GM18519 (cell line): ENCODE measurements around the gene BMERB1.

Experiments used
- ATAC-seq: cut with Tn5 transposase; IDR thresholded peaks from one replicate; pipeline ENCODE4 v1.9.1; 2021; ENCODE audit warnings: mild to moderate bottlenecking, moderate library complexity; ENCODE audit not compliant: unreplicated experiment, low FRiP score

The BMERB1 gene

DNA sequence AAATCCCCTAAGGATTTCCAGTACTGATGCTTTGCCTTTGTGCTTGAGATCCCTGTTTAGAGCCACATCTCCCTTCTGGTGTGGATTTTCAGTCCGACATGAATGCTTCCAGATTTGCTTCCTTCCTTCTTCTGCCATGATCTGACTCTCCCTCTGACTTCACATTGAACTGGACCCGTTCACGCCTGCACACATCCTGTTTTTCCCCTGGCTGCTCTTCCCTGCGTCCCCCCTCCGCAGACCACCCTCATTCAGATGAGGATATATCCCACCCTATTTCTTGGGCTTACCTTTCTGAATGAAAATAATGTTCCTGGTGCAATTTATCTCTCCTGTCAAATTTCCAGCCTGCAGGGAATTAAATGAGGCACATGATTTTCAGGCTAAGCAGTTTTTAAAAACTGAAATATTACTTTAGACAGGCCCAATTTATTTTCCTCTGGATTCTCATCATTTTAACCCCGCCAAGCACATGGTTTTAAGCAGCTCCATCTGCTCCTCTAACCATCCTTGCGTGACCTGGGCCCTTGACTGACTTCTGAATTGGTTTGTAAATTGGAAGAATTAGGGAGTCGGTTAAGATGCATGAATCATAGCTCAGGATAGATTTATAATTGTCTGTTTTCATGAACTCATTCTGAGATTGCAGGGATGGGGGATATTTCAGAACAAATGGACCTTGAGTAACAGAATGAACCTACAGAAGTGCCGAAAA lies 59.2 kb downstream of the BMERB1 start:
- no peak for ATAC-seq

DNA sequence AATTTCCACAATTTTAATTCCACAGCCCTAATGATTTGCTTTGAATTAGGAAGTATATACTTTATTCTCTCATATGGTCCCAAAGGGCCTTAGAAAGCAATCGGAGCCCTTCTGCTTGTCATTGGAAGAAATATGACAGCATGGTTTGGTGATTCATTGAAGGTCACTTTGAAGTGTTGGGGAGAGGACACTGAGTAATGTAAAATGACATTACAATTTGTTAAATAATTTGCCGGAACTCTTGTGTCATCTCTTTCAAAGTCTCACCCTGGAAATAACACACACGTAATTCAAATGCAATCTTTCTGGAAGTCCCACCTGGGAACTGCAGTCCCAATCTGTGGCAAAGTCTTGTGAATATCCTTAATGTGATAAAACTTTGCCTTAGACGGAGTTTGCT lies 59.8 kb downstream of the BMERB1 start:
- ATAC-seq = no peak

DNA sequence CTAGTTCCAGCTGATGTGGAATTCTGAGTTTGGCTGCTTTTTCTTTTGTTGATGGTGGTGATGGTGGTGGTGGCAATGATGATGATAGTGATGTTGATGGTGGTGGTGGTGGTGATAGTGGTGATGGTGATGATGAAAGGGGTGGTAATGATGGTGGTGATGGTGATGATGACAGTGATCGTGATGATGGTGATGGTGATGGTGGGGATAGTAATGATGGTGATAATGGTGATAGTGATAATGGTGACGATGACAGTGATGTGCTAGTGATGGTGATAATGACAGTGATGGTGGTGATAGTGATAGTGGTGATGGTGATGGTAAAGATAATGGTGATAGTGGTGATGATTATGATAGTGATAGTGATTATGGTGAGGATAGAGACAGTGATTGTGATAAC lies 61.5 kb downstream of the BMERB1 start:
- no peak for ATAC-seq

DNA sequence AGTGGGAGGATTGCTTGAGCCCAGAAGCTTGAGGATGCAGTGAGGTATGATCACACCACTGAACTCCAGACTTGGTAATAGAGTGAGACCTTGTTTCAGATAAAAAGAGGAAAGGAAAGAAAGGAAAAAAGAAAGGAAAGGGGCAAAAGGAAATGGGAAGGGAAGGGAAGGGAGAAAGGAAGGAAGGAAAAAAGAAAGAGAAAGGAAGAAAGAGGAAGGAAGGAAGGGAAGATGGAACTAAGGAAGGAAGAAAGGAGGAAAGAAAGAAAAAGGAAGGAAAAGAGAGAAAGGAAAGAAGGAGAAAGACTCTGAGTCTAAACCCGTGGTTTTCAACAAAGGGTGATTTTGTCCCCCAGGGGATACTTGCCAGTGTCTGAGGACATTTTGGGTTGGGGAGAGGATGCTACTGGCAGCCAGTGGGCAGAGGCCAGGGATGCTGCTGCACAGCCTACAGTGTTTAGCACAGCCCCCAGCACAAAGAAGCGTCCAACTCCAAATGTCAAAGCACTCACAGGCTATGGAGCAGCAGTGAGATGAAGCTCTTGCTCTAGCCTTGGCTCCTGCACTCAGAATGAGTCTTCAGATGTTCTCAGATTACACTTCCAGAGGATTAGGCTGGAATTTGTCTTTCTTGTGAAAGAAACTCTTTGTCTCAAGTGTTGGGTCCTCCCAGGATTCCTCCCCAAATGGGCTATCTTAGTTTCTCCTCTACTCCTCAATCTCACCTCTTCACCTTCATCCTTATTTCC lies 64.2 kb downstream of the BMERB1 start:
- no peak for ATAC-seq

DNA sequence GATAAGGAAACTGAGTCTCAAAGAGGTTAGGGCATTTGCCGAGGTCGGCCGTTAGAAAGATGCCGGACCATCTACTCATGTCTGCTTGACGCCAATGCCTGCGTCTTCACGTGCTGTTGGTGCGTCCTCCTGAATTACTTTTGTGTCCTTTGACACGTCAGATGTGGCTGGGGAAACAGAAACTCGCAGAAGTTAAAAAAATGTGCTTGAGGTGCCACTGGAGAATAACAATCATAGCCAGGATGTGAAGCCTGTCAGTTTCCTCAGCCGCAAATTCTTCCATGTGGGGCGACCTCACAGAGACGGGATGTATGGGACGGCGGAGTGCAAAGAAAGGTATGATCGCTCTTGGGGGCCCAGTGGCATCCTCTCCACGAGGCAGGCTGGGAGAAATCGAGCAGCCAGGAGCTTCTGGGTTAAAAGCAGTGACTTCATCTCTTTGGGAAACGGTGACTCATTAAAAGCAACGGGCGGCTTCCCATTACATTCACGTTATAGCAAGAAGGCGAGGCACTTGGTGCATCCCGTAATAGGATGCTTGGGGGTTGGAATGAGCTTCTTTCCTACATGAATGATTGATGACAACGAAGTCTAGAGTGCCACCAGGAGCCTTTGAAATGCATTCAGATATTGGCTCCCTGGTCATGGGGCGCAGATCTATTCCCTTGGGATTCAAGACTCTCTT lies 67.8 kb downstream of the BMERB1 start:
- no peak for ATAC-seq

DNA sequence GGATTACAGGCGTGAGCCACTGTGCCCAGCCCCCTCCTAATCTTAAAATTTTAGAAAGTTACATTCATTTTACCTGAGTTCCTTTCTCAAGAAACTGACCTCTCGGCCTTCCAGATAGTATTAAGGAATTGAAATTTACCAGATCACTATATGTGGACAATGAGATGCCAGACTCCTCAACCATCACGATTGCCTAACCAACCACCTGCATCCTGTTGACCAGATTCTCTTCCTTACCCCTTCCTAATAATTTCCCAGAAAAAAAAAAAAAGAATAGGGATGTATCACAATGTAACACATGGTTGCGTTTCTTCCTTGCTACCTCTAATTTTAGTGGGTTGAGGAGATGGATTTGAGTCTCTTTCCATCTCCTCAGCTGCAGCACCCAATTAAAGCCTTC lies 72.1 kb downstream of the BMERB1 start:
- no peak for ATAC-seq

DNA sequence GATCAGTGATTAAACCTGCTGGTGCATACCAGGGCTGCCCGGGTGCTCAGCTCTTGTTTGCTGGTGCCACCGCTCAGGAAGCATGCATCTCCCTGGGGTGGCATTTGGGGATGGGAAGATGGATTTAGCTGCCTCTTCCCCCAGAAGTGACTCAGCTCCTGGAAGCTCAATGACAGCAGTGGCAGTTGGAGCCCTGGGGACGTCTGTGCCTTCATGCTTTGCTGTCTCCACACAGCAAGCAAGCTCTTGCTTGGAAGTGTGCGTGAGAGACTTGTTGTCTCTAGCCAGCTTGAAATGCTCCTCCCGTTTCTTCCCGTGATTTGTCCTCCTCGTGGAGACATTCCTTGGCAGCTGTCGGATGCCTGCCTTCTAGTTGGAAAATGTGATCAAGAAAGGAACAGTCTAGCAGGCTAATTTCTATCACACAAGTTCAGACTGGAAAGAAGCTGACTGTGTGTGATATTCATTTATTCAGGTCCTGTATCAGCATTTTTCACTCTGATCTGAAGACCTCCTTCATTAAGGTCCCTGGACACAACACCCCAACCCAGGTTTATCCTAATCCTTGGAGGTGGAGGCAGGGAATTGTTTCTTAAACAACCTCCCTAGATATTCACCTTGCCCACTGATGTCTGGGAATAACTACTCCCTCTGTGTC lies 73.0 kb downstream of the BMERB1 start:
- ATAC-seq = no peak

DNA sequence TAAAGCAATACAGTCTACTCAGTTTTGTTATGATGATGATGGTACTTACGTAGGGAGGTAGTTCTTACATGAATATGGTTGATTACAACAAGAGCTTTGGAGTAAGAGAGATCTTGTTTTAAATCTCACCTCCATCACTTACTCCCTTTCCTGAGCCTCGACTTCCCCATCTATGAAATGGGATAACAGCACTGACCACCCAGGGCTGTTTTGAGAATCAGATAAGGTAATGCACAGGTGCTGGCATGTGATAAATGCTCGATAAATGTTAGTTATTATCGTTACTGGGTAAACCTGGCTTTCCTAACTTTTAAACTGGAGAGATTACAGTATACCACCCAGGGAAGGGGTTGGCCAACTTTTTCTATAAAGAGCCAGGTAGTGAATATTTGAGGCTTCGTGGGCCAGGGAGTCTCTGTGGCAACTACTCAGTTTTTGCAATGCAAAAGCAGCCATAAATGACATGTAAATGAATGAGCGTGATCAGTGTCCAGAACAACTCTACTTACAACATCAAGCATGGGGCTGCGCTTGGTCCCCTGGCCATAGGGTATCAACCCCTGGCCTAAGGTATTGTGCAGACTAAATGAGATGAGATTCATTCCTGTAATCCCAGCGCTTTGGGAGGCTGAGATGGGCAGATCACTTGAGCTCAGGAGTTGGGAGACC lies 73.7 kb downstream of the BMERB1 start:
- ATAC-seq = no peak

DNA sequence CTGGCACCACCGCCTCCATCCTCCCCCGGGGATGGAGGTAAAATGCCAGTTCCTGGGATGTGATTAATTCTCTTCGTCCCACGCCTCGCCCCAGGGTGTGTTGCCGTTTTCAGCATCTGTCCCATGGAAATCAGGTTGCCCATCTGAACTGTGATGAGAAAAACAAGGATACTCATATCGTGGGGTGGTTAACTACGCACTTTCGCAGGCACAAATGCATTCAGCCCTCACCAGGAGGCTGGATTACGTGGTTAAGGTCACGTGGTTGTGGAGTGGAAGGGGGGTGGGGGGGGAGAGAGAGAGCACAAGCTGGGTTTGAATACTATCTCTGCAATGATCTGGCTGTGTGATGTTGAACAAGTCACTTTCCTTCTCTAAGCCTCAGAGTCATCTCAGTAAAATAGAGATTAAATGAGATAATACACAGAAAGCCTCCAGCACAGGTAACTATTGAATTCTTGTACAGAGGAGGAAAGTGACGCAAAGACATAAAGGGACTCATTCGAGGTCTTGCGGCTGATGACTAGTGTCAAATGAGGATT lies 74.7 kb downstream of the BMERB1 start:
- no peak for ATAC-seq

DNA sequence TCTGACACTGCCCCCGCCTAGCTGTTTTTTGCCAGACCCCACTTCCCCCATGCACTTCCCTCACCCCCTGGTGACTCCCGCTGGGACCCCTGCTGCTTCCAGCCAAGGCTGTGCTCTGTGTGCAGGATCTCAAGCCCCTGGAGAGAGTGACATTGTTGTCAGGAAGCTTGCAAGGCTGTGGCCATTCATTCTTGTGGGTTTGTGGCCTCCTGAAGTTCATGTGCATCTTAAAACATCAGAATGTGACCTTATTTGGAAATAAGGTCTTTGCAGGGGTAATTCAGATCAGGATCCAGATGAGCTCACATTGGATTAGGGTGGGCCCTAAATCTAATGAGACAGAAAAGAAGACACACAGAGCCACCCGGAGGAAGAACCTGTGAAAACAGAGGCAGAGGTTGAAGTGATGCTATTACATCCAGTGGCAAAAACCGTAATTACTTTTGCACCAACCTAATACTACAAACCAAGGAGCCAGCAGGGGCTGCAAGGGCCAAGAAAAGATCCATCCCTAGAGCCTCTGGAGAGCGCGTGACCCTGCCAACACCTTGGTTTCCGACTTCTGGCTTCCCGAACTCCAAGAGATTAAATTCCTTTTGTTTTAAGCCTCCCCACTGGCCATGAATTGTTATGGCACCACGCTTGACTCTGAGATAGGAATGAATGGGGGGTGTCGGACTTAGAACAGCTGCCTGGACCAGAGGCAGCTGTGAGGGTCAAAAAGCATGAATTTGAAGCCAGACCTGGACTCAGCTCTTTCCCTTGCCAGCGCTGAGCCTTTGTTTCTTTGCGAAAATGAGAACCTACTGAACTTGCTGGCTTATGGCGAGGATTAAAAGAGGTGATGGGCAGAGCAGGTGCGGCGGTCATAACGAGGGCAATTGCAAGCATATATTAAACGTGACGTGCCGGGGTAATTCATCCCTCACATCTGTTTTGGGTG lies 75.5 kb downstream of the BMERB1 start:
- ATAC-seq = no peak

DNA sequence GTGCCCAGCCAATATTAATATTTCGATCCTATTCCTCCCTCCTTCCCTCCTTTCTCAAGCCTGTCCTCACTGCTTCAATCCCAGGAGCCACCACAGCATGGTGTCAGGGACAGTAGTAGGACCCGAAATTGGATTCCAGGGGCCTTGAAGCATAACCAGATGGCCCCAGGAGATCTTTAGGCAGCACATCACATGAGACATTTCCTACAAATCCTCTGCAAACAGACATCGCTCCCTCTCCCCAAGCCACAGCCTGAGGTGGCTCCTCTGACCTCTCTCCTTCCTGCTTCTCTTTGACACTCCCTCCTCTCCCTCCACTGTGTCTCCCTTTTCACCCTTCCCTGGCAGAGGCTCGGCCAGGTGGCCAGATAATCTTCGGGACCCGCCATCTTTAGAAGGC lies 76.6 kb downstream of the BMERB1 start:
- no peak for ATAC-seq

DNA sequence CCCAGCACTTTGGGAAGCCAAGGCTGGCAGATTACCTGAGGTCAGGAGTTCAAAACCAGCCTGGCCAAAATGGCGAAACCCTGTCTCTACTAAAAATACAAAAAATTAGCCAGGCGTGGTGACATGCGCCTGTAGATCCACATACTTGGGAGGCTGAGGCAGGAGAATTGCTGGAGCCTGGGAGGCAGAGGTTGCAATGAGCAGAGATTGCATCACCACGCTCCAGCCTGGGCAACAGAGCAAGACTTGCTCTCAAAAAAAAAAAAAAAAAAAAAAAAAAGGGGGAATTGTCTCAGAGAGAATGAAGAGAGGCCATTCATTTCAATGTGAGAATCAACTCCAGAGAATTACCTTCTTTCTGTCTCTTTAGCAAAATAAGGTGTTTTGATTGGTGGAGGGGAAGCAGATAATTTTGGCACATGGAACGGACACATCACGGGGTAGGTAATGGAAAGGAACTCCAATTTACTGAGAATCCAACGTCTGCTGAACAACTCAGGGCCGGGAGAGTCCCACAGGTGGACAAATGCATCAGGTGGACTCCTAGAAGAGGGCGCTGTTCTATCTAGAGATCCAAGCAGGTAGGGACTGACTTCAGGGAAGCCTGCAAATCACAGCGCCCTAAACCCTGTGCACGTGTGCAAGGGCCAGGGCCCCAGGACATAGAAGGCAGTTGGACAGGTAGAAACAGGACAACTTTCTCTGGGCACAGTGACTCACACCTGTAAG lies 77.5 kb downstream of the BMERB1 start:
- no peak for ATAC-seq

DNA sequence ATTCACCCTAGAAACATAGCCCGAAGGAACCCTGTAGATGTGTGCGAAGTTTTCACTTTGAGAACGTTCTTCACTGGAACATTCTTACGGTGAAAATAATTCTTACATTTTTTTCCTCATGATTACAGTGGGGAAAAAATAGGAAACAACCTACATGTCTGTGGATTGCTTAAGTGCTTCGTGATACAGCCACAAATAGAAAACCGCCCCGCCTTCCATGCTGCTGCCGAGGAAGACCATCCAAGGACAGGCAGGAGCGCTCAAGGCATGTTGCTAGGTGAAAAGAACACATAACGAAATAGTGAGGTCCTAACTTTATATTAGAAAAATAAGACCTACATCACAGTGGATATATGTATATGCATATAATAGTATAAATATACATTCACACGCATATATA lies 78.8 kb downstream of the BMERB1 start:
- ATAC-seq = no peak

DNA sequence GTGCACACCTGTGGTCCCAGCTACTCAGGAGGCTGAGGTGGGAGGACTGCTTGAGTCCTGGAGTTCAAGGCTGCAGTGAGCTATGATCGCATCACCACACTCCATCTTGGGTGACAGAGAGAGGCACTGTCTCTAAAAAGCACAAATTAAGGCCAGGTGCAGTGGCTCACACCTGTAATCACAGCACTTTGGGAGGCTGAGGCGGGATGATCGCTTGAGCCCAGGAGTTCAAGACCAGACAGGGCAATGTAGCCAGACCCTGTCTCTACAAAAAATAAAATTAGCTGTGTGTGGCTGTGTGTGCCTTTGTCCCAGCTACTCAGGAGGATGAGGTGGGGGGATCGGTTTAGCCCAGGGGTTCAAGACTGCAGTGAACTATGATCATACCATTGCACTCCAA lies 81.6 kb downstream of the BMERB1 start:
- ATAC-seq = no peak

DNA sequence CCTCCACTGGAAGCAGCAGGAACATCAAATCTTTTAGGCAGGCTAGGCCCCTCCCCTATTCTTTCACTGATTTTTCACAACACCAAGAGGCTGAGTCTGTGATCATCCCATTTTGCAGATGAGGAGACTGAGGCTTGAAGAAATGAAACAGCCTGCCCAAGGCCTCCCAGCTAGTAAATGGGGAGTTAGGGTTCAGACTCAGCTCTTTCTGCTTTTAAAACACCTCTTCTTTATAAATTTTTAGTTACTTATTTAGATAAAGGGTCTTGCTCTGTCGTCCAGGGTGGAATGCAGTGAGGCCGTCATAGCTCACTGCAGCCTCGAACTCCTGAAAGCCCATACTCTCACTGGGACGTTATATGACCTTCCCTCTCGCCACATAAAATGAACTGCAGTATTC lies 82.2 kb downstream of the BMERB1 start:
- ATAC-seq = no peak

DNA sequence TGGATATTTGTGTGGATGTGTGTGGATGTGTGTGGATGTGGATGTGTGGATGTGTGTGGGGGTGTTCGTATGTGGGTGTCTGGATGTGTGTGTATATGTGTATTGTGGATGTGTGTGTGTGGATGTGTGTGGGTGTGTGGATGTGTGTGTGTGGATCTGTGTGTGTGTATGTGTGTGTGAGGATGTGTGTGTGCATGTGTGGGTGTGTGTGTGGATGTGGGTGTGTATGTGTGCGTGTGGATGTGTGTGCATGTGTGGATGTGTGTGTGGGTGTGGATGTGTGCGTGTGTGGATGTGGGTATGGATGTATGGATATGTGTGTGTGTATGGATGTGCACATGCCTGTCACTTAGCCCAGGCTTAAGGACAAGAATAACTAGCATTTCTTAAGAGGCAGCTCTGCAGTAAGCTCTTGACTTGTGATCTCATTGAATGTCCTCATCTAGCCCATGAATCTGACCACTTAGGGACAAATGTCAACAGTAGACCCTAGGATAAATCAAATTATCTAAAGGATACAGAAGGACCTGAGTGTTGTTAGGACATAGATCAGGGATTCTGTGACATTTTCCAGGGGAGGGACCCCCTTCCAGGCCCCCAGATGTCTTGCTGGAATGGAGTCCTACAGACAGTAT lies 83.5 kb downstream of the BMERB1 start:
- ATAC-seq = no peak

DNA sequence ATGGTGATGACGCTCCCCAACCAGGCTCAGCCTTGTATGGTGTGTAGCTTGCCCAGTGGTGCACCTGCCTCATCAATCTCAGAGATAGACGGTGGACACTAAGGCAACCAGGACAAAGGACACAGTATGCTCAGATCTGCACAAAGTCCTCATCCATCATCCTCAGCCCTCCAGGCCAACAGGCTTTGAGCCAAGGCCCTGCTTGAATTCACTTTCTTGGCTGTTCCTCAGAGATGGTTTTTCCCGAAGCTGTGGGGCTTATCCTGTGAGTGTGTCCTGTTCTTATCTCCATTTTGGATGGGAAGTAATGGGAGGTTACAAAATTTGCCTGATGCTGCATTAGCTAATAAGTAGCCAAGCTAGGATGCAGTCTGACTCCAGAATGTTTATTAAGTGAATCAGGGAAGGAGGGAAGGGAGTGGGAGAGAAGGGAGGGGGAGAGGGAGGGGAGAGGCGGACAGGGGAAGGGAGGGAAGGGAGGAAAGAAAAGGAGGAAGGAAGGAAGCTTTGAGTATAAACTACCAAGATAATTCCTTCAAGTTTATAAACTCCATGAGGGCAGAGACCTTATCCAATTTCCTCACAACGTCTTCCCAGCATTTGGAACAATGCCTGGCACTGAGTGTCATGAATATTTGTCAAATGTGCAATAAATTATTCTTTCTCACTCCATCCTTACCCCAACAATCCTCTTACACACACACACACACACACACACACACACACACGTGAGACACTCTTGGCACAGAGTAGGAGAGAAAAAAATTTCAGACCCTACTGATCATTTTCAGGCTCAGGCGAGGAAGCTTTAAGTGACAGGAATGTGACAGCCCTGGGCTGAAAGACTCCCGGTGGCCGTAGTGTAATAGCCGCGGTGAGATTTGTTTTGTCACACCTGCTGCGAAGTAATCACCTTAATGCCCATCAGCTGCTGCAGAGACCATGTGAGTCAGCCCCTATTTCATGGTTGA lies 84.3 kb downstream of the BMERB1 start:
- ATAC-seq = no peak
